ENCODE results near the gene OR7D2.

Gene OR7D2

GRCh38 chr19:9219489-9219888, 40.7 kb downstream of the OR7D2 start, which contains the start of gene OR7D4:
Gene OR7D4, minus strand, starts transcription at chr19:9219589. Its CDS starts 4,752 bp downstream, at chr19:9214837.
- DNase-seq: no peak
